Activated T-cell treated with anti-CD3 and anti-CD28 coated beads, Interleukin-2, amount 50 U/mL, for 1 hour (primary cell): ENCODE results near the gene MFSD6L.
"Not testable (repeated sequence)": the region's sequence is repeated elsewhere in the genome, so short reads cannot be mapped to it uniquely, and the experiment has no call there.

Experiments
- DNase-seq: peaks from one replicate; pipeline ENCODE4 v3.0.0-alpha.2; 2020

Gene MFSD6L

GRCh38 chr17:8825802-8826201 lies 26.6 kb upstream of the MFSD6L start:
- DNase-seq: no peak

DNA sequence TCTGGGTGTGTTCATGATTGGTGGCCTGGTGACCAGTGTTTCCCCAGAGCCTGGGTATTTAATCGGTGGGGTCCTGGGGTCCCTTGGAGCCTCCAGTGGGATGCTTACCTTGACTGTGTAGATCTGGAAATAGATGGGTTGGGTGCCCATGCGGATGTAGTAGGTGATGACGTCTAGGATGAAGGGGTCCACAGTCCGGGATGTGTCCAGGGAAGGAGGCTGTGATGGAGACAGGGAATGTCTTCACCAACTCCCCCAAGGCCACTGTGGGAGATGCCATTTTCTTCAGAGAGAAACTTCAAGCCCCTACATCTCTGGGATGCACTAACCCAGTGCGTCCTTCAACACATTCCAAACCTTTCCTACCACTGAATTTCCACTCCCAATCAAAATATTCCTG lies 24.1 kb upstream of the MFSD6L start:
- no peak for DNase-seq

- DNase-seq: no peak
Measured at GRCh38 chr17:8822401-8823035, 23.4 kb upstream of the MFSD6L start.

DNA sequence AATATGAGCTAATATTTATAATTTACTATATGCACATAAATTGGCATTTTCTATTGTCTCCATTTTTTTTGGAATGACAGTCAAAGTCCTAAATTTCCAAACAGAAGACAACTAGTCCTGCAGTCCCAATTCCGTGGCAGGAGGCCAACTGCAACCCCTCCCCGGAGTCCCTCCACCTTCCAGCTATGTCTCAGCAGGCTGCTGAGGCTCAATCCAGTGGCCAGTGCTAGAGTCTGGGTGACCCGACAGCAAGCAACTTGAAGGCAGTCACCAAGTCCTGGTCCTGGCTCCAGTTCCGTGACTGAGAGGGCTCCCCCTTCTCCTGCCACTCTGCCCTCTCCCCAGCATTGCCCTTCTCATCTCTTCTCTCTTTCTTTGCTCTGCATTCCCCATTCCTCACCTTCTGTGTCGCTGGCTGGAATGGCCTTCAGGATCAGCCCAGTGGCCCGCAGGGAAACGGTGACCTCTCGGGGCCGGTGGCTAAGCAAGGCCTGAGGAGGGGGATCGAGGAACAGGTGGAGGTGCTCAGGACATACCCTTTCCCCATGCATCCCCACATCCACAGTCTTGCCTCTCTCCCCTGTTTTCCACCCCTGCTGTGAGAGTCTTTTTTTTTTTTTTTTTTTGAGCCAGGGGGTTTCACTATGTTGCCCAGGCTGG lies 22.4 kb upstream of the MFSD6L start:
- DNase-seq: no peak

DNA sequence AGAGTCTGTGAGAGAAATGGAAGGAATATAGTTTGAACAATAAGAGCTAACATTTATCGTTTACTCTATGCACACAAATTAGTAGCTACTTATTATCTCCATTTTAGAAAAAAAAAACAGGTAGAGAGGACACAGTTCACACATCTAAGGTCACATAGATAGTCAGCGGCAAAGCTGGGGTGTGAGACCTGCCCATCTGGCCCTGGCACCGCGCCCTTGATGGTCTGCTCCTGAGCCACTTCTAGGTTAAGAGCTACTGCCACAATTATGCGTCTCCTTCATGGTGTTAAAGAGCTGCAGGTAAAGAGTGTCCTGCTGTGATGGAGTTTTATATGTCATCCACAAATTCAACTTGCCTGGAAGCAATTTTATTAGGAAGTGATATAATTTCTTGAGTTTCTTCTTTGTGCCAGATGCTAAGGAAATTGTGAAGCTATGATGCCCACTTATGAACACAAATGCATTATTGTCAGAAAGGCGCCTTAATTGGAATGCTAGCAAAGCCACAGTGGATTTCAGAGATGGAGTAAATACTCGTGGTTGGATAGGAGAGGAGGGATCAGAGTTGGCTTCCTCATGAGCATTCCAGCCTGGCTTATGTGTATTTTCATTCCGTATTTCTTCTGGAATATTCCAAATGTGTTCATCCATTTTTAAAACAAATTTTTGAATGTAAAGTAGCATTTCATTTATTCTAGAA lies 21.3 kb upstream of the MFSD6L start:
- no peak for DNase-seq

GRCh38 chr17:8818654-8819330 lies 19.6 kb upstream of the MFSD6L start:
- DNase-seq: no peak

DNA sequence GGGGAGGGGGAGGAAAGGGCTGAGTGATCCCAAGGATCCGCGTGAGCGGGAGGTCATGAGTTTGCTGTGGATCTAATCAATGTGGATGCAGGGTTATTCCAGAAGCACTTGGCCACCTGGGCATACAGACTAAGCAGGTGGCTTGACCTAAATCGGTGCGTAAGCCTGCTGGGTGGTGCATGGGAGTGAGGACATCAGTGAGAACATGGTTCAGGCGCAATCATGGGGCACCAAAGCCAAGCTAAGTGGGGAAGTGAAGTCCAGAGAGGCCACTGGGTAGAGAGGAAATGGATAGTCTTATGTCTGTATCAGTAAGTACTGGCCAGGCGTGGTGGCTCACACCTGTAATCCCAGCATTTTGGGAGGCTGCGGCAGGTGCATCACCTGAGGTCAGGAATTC lies 18.9 kb upstream of the MFSD6L start:
- DNase-seq: no peak

- DNase-seq: no peak
Measured at GRCh38 chr17:8806926-8807550, 7.9 kb upstream of the MFSD6L start.

DNA sequence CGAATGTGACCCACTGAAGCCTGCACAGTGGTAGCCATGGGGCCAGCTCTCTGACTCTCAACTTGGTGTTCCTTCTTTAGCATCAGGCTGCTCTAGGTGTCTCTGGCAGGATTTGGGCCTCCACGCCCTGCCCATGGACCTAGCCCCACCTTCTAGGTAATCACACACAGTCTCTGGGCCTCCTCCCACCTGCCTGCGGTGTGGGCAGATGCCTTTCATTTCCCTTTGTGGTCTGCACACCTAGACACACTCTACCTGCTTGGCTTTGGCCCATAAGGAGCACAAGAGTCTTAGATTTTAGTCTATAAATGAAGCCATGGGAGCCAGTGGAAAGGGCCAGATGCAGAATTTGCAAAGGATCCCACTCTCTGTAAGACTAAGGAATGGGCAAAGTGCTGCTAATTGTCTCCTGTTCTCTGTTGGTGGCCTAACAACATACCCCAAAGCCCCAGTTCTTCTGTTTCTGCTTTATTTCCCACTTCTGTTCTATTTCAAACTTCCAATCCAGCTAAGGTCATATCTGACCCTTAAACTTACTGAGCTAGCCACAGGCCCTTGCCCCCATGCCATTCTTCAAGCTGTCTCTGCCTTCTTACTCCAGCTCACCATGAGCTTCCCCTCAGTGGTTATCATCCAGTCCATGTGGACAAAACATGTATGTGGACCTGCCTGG lies 7.2 kb upstream of the MFSD6L start:
- DNase-seq: no peak

- DNase-seq: not testable (repeated sequence)
Measured at GRCh38 chr17:8805396-8805795, 6.2 kb upstream of the MFSD6L start.

DNA sequence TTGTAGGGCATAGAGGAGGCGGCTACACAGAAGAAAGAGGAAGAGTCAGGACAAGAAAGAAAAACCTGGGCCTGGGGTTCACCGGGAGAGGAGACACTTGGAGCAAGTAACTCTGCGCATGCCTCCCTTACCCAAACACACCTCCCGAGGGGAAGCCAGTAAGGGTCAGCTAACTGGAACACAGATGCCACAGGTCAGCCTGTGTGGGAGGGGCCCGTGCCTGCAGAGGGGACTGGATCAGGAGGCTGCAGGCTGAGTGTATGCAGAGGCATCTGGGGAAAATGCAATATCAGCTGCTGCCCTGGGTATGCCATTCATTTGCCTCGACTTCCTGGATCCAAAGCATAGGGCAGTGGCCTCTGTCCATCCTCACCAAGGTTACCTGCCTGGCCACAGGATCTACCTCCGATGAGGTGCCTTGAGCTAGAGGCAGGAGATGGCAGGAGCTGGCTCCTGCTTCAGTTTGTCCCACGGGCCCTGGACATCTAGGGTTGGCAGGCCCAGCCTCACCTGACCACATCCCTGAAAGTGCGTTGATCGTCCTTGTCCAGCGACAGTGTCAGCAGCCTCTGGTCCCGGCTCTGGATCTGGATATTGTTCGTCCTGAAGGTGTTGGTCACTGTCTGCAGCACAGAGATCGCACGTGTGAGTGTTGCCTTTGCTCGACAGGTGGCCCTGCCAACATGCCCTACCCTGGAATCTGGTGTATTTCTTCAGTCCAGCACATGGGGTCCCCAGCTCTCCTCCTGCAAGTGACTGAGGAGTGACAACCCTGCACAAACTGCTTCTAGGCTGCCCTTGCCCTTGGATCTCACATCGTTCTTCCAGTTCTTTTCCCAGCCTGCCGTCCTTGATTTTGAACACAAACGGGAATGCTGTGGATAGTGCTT lies 4.6 kb upstream of the MFSD6L start:
- no peak for DNase-seq

DNA sequence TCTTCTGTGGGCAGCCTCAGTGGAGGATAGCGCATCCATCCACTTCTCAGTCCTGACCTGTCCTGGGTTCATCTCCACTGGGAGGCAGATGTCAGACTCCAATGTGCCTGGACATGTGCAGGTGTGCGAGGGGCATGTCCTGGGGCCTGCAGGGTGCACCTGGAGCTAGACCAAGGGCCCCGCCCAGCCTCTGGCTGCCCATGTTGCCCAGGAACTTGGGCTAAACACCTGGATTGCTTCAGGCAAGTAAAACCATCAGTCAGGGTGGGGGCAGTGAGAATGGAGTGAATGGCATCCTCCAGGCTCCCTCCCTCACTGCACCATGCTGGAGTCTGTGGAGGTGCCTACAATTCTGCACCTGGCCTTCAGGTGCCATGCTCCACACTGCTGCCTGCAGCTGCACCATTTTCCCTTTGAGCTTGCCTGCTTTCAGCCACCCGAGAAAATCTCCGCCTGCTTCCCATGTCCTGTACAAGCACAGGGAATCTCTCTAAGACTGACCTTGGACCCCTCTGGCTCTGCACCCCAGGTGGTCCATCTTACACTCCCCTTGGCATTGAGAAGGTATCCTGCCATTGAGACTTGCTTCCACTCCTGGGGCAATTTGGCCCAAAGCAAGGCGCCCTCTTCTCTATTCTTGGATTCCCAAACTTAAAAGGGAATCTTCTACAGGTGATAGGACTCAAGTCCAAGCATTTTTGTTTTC lies 2.1 kb upstream of the MFSD6L start:
- DNase-seq: no peak

DNA sequence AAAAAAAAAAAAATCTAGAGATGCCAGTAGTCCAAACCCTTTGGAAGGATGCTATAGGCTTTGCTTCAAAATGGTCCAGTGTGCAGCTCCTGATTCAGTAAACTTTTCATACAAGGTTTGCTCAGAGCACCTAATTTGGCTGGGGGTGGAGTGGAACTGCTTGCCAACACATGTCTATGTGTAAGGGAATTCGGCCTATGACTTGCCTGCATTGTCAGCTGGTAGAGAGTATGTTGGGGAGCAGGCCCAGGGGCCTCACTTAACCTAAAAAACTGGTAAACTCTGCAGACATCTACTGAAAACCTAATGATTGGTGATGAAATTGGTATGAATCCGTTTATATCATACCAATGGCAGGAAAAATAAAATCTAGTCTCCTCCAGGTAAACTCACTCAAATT lies 1.5 kb upstream of the MFSD6L start:
- DNase-seq: no peak

DNA sequence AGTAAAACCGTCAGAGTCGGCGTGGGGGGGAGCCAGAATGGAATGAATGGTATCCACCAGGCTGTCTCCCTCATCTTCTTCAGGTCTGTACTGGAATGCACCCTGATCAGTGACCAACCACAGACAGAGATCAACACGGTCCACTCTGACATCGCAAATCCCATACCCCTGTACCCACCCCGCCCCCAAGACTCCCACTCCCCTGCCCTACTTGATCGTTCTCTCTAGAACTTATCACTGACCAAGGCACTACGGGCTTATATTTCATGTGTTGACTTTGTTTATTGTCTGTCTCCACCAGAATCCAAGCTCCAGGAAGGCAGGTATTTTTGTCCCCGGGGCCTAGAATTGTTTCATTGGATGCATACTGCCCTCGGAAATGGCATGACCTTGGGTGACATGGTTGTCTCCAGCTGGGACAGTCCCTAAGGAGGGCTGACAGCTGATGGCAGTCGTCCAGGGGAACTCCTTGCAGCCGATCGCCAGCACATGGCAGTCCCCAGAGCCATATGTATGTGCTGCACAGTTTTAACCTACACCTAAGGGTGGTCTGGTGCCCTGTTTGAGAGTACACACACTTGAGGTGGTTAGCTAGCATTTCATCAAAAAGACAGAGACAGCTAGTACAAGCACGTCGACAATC lies 526 bp upstream of the MFSD6L start:
- DNase-seq: no peak

DNA sequence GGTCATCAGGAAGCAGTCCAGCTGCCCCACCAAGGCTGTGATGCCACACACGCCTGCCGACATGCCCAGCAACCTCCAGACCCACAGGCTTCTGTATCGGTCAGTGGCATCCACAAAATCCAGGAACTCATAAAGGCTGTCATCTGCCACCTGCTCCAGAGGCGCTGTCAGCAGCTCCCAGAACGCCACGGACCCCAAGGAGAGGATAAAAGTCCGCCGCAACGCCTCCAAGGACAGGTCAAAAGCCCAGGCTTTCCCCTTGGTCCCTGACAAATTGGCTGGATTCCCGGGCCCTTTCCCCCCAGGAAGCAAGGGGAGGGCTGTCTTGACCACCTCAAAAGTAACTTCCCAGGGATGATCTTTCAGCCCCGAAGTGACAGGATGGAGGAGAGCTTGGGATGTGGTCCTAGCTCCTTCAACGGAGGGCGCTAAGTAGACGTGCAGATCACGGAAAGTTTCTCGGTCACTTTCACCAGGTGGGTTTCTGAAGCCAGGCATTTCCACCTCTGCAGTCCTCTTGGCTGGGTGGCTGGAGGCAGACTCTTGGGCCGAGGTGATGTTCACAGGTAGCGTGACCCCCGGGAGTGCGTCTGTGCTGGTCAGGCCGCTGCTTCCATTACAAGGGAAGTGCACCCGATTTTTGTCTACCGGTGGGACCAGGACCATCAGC lies 854 bp downstream of the MFSD6L start:
- no peak for DNase-seq

DNA sequence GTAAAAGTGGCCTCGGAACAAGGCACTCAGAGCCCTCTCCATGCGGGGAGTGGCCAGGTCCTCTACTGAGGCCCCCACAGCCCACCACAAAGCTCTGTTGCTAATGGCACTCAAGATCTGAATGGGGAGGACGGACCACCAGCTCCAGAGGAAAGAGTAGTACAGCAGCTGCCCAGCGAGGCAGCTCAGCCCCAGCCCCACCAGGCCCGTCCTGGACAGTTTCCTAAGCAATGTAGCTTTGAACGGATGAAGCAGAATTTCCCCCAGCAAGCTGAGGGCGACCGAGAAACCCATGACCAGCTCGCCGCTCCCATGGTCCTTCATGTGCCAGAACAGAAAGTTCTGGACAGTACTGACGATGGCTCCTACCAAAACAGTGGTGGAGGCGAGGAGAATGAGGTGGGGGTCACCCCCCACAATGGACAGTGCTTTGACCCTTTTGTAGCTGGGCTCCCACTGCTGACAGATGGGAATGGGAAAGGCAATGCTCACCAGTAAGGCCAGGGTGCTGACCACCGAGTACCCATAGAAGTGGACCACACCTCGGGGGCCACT lies 1.5 kb downstream of the MFSD6L start:
- no peak for DNase-seq

DNA sequence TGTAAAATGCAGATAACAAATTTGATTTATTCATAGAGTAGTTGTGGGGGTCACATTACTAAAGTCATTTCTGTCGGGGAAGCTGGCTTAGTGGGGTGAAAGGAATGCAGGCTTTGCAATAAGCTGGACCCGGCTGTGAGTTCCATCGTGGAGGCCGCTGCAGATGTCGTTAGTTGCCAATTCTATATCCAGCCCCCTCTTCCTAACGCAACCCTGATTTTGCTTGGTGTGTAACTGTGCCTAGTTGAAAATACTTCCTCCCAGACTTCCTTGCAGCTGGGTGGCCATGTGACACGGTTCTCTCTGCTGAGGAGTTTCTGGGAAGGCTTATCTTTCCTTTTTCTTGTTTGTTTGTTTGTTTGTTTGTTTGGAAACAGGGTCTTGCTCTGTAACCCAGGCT lies 4.5 kb downstream of the MFSD6L start:
- DNase-seq: no peak

GRCh38 chr17:8793649-8794048 lies 5.5 kb downstream of the MFSD6L start:
- DNase-seq: no peak

DNA sequence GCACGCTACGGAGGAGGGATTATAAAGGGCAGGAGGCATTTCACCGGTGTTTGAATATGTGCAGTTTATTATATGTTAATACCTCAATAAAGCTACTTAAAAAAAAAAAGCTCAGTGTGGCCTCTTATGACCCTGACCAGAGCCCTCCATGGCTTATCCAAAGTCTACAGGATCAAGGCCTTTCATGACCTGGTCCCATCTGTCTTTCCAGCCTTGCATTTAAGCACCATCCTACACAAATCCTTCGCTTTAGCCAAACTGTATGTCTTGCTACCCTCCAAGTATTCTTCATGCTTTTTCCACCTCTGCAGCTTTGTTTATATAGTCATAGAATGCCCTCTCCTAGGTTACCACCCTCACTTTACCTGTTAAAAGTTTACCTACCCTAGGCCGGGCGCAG lies 6.5 kb downstream of the MFSD6L start:
- DNase-seq: no peak

DNA sequence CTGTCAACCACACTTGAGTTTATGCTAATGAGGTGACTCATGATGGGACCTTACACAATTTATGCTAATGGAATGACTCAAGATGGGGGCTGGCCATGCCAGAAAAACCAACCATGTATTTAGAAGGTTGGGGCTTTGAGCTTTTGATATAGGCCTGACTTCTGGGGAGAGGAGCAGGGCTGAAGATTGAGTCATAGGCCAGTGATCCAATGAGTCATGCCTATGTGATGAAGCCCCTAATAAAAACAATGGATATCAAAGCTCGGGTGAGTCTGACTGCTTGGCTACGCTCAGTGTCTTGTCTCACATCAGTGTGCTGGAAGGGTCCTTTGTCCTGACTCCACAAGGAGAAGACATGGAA lies 7.3 kb downstream of the MFSD6L start:
- no peak for DNase-seq
